K562 (cell line): ENCODE measurements around the gene R3HDM2. TPM values are rescaled to one million over a fixed set of nuclear protein-coding genes. Genes with fewer than 3 reads are reported as not detected.

Experiments used
- BRF1 ChIP-seq: IDR thresholded peaks from 3 replicates; pipeline ENCODE4 v1.6.1; 2011; ENCODE audit warnings: borderline replicate concordance, mild to moderate bottlenecking; ENCODE audit not compliant: insufficient read length; ENCODE audit errors: extremely low read depth
- CREBBP ChIP-seq: IDR thresholded peaks from one replicate; pipeline ENCODE4 v1.6.1; 2012; ENCODE audit warnings: low read depth, mild to moderate bottlenecking, control low read depth, inconsistent platforms, low read length
- E4F1 ChIP-seq: fragments of 250-450 bp; sonication (Bioruptor Pico); IDR thresholded peaks from 2 replicates; pipeline ENCODE4 v1.5.0; 2021; ENCODE audit warnings: mild to moderate bottlenecking, borderline replicate concordance
- EWSR1 ChIP-seq: fragments of 450-650 bp; IDR thresholded peaks from 2 replicates; pipeline ENCODE4 v1.6.1; 2018; ENCODE audit warnings: borderline replicate concordance, mild to moderate bottlenecking, low read depth, moderate library complexity; ENCODE audit not compliant: partially characterized antibody
- HOMEZ ChIP-seq: fragments of 250-450 bp; sonication (Bioruptor Pico); IDR thresholded peaks from 2 replicates; pipeline ENCODE4 v1.4.0; 2020; ENCODE audit warnings: mild to moderate bottlenecking, moderate library complexity
- JUN ChIP-seq, 2 experiments: sonication (generic) in 1 of 2; formaldehyde crosslinking in 1 of 2; IDR thresholded peaks; 2 replicates each; pipeline versions ENCODE4 v1.6.1 to v1.8.0; 2012 to 2022; ENCODE audit warnings: borderline replicate concordance in 2 of 2, mild to moderate bottlenecking in 2 of 2, improper control_type of control experiment in 1 of 2, low read depth in 1 of 2, low read length in 1 of 2, missing genetic modification reagents in 1 of 2
- MTA2 ChIP-seq: fragments of 450-650 bp; IDR thresholded peaks from 2 replicates; pipeline ENCODE4 v1.6.1; 2016; ENCODE audit warnings: low read depth
- NCOA2 ChIP-seq, 2 experiments: fragments of 450-650 bp; IDR thresholded peaks; 2 replicates each; pipeline ENCODE4 v1.6.1; 2018; ENCODE audit warnings: mild to moderate bottlenecking in 2 of 2, moderate library complexity in 1 of 2; ENCODE audit not compliant: partially characterized antibody in 2 of 2
- NCOA4 ChIP-seq: fragments of 450-650 bp; IDR thresholded peaks from 2 replicates; pipeline ENCODE4 v1.6.1; 2018; ENCODE audit warnings: mild to moderate bottlenecking; ENCODE audit not compliant: partially characterized antibody
- RBM17 ChIP-seq: fragments of 200-400 bp; formaldehyde crosslinking; IDR thresholded peaks from 2 replicates; pipeline ENCODE4 v1.6.1; 2017; ENCODE audit warnings: low read depth, mild to moderate bottlenecking, low read length, borderline replicate concordance
- SRSF7 ChIP-seq: fragments of 200-400 bp; formaldehyde crosslinking; optimal IDR thresholded peaks from 2 replicates; pipeline ENCODE3; 2017; ENCODE audit warnings: mild to moderate bottlenecking, low read depth, low read length
- TRIM25 ChIP-seq: fragments of 450-650 bp; IDR thresholded peaks from 2 replicates; pipeline ENCODE4 v1.7.0; 2016; ENCODE audit warnings: borderline replicate concordance
- ZBTB7A ChIP-seq: IDR thresholded peaks from 2 replicates; pipeline ENCODE4 v1.6.1; 2011; ENCODE audit warnings: low read depth, mild to moderate bottlenecking, low read length, moderate library complexity, borderline replicate concordance; ENCODE audit not compliant: control insufficient read depth
- ZKSCAN3 ChIP-seq: fragments of 250-450 bp; sonication (Bioruptor Pico); IDR thresholded peaks from 2 replicates; pipeline ENCODE4 v1.4.0; 2020
- ZNF395 ChIP-seq: fragments of 200-800 bp; sonication (Bioruptor generic); IDR thresholded peaks from 2 replicates; pipeline ENCODE4 v1.6.1; 2017; ENCODE audit warnings: missing genetic modification characterization, missing compliant biosample characterization
- polyA plus RNA-seq, 8 experiments: library from polyadenylated mRNA; depleted of rRNA in 4 of 8; stranded (reverse) in 5 of 8; unstranded in 3 of 8; fragments of >200 nt; fragmentation: Nextera tagmentation in 2 of 8; fragmentation: Illumina TruSeq in 1 of 8; extraction: Ambion mirVana in 2 of 8; extraction: Trizol in 1 of 8; gene quantifications; 2 replicates each; pipeline versions ENCODE4 v1.2.1 to v1.2.3, GENCODE V29; 2011 to 2014; ENCODE audit warnings: inconsistent platforms in 1 of 8, missing spikeins in 1 of 8
- total RNA-seq, 7 experiments: library from RNA; depleted of rRNA in 6 of 7; stranded (reverse); fragments of >200 nt in 6 of 7; fragmentation: Illumina TruSeq in 2 of 7; extraction: Trizol in 2 of 7; gene quantifications; 2 replicates each; pipeline versions ENCODE4 v1.2.1 to v1.2.3, GENCODE V29; 2011 to 2021; ENCODE audit warnings: low replicate concordance in 1 of 7

Gene R3HDM2
- total and polyA plus RNA-seq, 9 of the 15 experiments (the other 6 are each of a cell fraction or from before 2014, with no cell fraction given) = 3.3 to 18.8 (median 9.0) TPM

- TF ChIP-seq ZBTB7A (peak; percentile 72; the same call in 1 of the 2 replicates), NCOA4 (no peak), CREBBP (no peak), BRF1 (no peak), MTA2 (no peak), NCOA2 (IDR thresholded peaks at IDR 0.05; ENCODE audit: partially characterized antibody in 2 of 2) (no peak), JUN (IDR thresholded peaks at IDR 0.05; ENCODE audit: borderline replicate concordance, low read depth, low read length) (peak; percentile 94), JUN (CRISPR knock-in tag; IDR thresholded peaks at IDR 0.05; ENCODE audit: borderline replicate concordance) (no peak), RBM17 (no peak), HOMEZ (CRISPR knock-in tag) (no peak), E4F1 (no peak), ZKSCAN3 (CRISPR knock-in tag) (no peak), ZNF395 (peak; percentile 57), TRIM25 (no peak), SRSF7 (no peak), EWSR1 (no peak)
These were observed 150.4 kb downstream of the R3HDM2 start (continued) for GRCh38 chr12:57280211-57281062.
